Glutamatergic neuron (in vitro differentiated cells): ENCODE data around the gene POP7. TPM values are rescaled to one million over a fixed set of nuclear protein-coding genes. Genes with fewer than 3 reads are reported as not detected.

Source experiments
- DNase-seq: peaks from one replicate; pipeline ENCODE4 v3.0.0; 2022
- H3K27ac Mint-ChIP-seq: one replicate; pipeline ENCODE4 v1.8.0; 2020; ENCODE audit warnings: mild to moderate bottlenecking, mixed read lengths, inconsistent platforms; ENCODE audit not compliant: unreplicated experiment
- H3K27me3 Mint-ChIP-seq: one replicate; pipeline ENCODE4 v1.8.0; 2020; ENCODE audit warnings: mild to moderate bottlenecking, moderate library complexity, mixed read lengths, inconsistent platforms; ENCODE audit not compliant: unreplicated experiment
- H3K36me3 Mint-ChIP-seq: one replicate; pipeline ENCODE4 v1.8.0; 2020; ENCODE audit warnings: mild to moderate bottlenecking, mixed read lengths, inconsistent platforms; ENCODE audit not compliant: unreplicated experiment
- H3K4me1 Mint-ChIP-seq: one replicate; pipeline ENCODE4 v1.8.0; 2020; ENCODE audit warnings: mild to moderate bottlenecking, low read depth, mixed read lengths, inconsistent platforms; ENCODE audit not compliant: unreplicated experiment
- H3K4me3 Mint-ChIP-seq: one replicate; pipeline ENCODE4 v1.8.0; 2020; ENCODE audit warnings: mild to moderate bottlenecking, mixed read lengths, inconsistent platforms; ENCODE audit not compliant: unreplicated experiment
- H3K9me3 Mint-ChIP-seq: one replicate; pipeline ENCODE4 v1.8.0; 2020; ENCODE audit warnings: mild to moderate bottlenecking, moderate library complexity, mixed read lengths, inconsistent platforms; ENCODE audit not compliant: unreplicated experiment
- total RNA-seq: library from RNA; stranded (reverse); fragmentation: NEBNext Ultra II Directional; extraction: Animal tissue kit (Norgen Biotek cat#: 25700); gene quantifications from one replicate; pipeline ENCODE4 v1.2.1, GENCODE V29; 2021; ENCODE audit not compliant: unreplicated experiment
- TF ChIP-seq, protein P1 (sequence below): fragments of 200-600 bp; sonication (generic); IDR thresholded peaks from one replicate; pipeline ENCODE4 v1.5.0; 2021; ENCODE audit not compliant: partially characterized antibody, unreplicated experiment

Gene POP7
- total RNA-seq, 1 donor from 2014 or later, result 35.8 TPM

DNA sequence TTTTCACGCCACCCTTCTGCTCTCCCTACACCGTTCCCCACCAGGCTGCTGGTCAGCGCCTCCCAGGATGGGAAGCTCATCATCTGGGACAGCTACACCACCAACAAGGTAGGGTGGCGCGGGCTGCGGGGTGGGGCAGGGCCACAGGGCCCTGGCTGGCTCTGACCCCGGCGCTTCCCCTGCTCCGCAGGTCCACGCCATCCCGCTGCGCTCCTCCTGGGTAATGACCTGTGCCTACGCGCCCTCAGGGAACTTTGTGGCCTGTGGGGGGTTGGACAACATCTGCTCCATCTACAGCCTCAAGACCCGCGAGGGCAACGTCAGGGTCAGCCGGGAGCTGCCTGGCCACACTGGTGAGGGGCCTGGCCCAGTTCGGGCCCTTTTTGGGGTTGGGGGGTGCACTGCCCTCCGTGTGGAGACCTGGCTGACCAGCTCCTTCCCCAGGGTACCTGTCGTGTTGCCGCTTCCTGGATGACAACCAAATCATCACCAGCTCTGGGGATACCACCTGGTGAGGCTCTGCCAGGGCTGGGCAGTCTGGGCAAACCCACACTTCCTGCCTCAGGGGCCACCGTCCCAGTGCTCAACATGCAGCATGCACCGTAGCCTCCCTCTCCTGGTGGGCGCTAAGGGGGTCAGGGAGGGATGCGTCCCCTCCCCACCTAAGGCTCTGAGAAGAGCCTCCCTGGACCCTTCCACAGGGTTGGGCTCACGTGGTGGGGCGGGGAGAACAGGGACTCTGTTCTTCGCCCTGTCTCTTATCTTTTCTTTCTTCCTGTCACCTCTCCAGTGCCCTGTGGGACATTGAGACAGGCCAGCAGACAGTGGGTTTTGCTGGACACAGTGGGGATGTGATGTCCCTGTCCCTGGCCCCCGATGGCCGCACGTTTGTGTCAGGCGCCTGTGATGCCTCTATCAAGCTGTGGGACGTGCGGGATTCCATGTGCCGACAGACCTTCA, 28.3 kb upstream of the POP7 start:
- DNase-seq, result peak; percentile 18
- H3K9me3 Mint-ChIP-seq, result peaks cover 8% of the 10 kb centered on the region
- H3K4me3 Mint-ChIP-seq, result peak overlapping the region; percentile 89
- H3K4me1 Mint-ChIP-seq, result peaks cover 5% of the 10 kb centered on the region
- peaks cover 14% of the 10 kb centered on the region for H3K27me3 Mint-ChIP-seq
- TF ChIP-seq, protein P1, sequence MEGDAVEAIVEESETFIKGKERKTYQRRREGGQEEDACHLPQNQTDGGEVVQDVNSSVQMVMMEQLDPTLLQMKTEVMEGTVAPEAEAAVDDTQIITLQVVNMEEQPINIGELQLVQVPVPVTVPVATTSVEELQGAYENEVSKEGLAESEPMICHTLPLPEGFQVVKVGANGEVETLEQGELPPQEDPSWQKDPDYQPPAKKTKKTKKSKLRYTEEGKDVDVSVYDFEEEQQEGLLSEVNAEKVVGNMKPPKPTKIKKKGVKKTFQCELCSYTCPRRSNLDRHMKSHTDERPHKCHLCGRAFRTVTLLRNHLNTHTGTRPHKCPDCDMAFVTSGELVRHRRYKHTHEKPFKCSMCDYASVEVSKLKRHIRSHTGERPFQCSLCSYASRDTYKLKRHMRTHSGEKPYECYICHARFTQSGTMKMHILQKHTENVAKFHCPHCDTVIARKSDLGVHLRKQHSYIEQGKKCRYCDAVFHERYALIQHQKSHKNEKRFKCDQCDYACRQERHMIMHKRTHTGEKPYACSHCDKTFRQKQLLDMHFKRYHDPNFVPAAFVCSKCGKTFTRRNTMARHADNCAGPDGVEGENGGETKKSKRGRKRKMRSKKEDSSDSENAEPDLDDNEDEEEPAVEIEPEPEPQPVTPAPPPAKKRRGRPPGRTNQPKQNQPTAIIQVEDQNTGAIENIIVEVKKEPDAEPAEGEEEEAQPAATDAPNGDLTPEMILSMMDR, result no peak
- H3K27ac Mint-ChIP-seq, result peak overlapping the region; percentile 79
- H3K36me3 Mint-ChIP-seq, result peaks cover 4% of the 10 kb centered on the region

DNA sequence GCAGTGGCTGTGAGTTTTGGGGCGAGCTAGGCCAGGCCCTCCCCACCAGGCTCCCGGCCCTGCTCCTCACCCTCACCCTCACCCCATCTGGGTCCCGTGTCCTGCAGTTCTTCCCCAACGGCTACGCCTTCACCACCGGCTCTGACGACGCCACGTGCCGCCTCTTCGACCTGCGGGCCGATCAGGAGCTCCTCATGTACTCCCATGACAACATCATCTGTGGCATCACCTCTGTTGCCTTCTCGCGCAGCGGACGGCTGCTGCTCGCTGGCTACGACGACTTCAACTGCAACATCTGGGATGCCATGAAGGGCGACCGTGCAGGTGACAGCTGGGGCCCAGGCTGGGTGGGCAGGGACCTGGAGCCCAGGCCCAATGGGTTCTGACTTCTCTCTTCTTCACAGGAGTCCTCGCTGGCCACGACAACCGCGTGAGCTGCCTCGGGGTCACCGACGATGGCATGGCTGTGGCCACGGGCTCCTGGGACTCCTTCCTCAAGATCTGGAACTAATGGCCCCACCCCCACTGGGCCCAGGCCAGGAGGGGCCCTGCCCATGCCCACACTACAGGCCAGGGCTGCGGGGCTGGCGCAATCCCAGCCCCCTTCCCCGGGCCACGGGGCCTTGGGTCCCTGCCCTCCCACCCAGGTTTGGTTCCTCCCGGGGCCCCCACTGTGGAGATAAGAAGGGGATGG, 27.5 kb upstream of the POP7 start:
- Mint-ChIP-seq H3K36me3 (peaks cover 4% of the 10 kb centered on the region), H3K9me3 (peaks cover 9% of the 10 kb centered on the region), H3K27me3 (peaks cover 14% of the 10 kb centered on the region), H3K27ac (peak overlapping the region; percentile 79), H3K4me3 (no peak overlapping the region), H3K4me1 (peaks cover 5% of the 10 kb centered on the region)
- DNase-seq, result peak; percentile 15
- TF ChIP-seq, protein P1, result no peak

DNA sequence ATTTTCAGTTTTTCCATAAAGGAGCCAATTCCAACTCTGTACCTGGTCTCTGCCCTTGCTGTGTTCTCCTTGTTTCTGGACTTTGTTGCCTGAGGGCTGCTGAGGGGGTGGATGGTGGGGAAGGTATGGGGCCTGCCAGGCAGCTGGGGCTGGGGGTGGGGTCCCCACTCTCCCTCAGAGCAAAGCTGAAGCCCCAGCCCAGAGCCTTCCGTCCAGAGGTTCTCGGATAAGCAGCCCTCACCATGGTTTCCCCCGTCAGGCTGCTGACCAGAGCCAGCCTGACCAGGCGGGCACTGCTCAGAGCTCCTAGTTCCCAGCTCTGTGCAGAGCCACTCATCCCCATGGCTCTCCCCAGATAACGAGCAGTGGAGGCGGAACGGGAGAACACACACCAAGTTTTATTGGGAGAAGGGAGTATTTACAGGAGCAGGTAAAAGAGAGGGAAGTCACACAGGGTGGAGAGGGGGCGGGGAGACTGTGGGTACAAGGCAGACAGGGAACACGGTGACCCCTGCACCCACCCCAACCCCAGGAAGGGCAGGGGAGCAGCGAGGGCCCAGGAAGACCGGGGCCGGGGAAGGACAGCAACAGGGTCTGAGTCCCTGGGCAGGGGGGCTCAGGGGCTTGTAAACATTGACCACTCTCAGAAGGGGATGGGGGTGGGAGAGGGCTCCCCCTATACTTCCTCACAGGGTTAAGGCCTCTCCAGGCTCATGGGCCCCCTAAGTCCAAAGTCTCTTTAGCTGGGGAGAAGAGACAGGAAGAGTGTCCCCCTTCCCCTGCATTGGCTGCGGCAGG, 26.6 kb upstream of the POP7 start:
- DNase-seq, result peak; percentile 17
- H3K9me3 Mint-ChIP-seq, result peaks cover 10% of the 10 kb centered on the region
- peaks cover 5% of the 10 kb centered on the region for H3K4me1 Mint-ChIP-seq
- H3K36me3 Mint-ChIP-seq, result peaks cover 4% of the 10 kb centered on the region
- H3K27ac Mint-ChIP-seq, result peak overlapping the region; percentile 33
- peaks cover 12% of the 10 kb centered on the region for H3K27me3 Mint-ChIP-seq
- H3K4me3 Mint-ChIP-seq, result no peak overlapping the region
- TF ChIP-seq, protein P1, result no peak

DNA sequence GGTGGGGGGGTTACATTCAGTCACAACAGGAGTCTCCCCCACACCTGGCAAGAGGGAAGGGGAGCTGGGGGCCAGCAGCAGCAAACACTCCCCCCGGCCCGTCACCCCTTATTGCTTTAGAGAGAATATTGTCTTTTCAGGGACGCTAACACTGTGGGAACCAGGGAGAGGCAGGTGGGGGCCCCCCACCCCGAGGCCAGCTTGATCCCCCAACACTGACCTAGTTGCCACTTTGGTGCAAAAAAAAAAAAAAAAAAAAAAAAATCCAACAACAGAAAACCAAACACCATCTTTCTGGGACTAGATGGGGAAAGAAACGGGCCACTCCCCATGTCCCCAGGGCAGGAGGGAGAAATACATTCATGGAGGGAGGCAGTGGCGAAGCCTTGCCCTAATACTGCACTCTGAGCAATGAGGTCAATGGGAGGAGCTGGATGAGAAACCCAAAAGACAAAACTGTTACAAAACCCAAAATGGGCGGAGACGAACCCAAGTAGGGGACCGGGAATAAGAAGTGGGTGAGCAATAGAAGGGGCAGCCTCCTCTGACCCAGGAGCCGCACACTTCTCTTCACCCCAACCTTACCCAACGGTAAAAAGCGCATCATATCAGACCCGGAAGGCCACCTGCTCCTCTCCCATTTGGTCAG, 25.9 kb upstream of the POP7 start:
- TF ChIP-seq, protein P1, result no peak
- peak overlapping the region; percentile 52 for H3K27ac Mint-ChIP-seq
- DNase-seq, result no peak

More for the DNA sequence above, 25.9 kb upstream of the POP7 start:
- Mint-ChIP-seq H3K27me3 (peaks cover 12% of the 10 kb centered on the region), H3K36me3 (peaks cover 4% of the 10 kb centered on the region), H3K4me1 (peaks cover 5% of the 10 kb centered on the region), H3K4me3 (no peak overlapping the region), H3K9me3 (peaks cover 10% of the 10 kb centered on the region)
